GM21723 (cell line): Measurements from ENCODE around the gene EID2.

Experiments
- ATAC-seq: cut with Tn5 transposase; IDR thresholded peaks from one replicate; pipeline ENCODE4 v1.9.1; 2021; ENCODE audit warnings: mild to moderate bottlenecking, moderate library complexity; ENCODE audit not compliant: unreplicated experiment

The EID2 gene

GRCh38 chr19:39539165-39539517 lies 820 bp downstream of the EID2 start:
- ATAC-seq: peak; percentile 2

- no peak for ATAC-seq
Measured at GRCh38 chr19:39533791-39534190, 6.2 kb downstream of the EID2 start.

- ATAC-seq: peak; percentile 16
Measured at GRCh38 chr19:39533003-39533512, 6.9 kb downstream of the EID2 start.

GRCh38 chr19:39532233-39533002 lies 7.5 kb downstream of the EID2 start, which contains the start of gene EID2B:
Gene EID2B, minus strand, starts transcription at chr19:39532852. Its CDS starts 50 bp downstream, at chr19:39532802.
- ATAC-seq: peak; percentile 82

GRCh38 chr19:39531834-39532232 lies 8.1 kb downstream of the EID2 start:
- no peak for ATAC-seq

- no peak for ATAC-seq
Measured at GRCh38 chr19:39525205-39525604, 14.8 kb downstream of the EID2 start.

GRCh38 chr19:39524495-39524894 lies 15.5 kb downstream of the EID2 start:
- ATAC-seq: no peak

GRCh38 chr19:39520541-39521484 lies 19.1 kb downstream of the EID2 start:
- no peak for ATAC-seq

GRCh38 chr19:39518975-39519374 lies 21.0 kb downstream of the EID2 start:
- ATAC-seq: no peak

- ATAC-seq: no peak
Measured at GRCh38 chr19:39518458-39518857, 21.5 kb downstream of the EID2 start.

- ATAC-seq: no peak
Measured at GRCh38 chr19:39517432-39517831, 22.5 kb downstream of the EID2 start.

GRCh38 chr19:39516270-39516669 lies 23.7 kb downstream of the EID2 start:
- no peak for ATAC-seq

GRCh38 chr19:39515551-39516191 lies 24.3 kb downstream of the EID2 start:
- ATAC-seq: no peak

GRCh38 chr19:39514840-39515550 lies 25.0 kb downstream of the EID2 start, which contains the start of gene SELENOV:
Gene SELENOV, plus strand, starts transcription at chr19:39515139. Its CDS starts 74 bp downstream, at chr19:39515213.
- no peak for ATAC-seq

- no peak for ATAC-seq
Measured at GRCh38 chr19:39512988-39513387, 27.0 kb downstream of the EID2 start.

GRCh38 chr19:39509233-39509632 lies 30.7 kb downstream of the EID2 start:
- no peak for ATAC-seq

GRCh38 chr19:39508629-39509028 lies 31.3 kb downstream of the EID2 start:
- no peak for ATAC-seq

GRCh38 chr19:39507715-39508364 lies 32.1 kb downstream of the EID2 start:
- no peak for ATAC-seq

GRCh38 chr19:39506944-39507714 lies 32.8 kb downstream of the EID2 start:
- no peak for ATAC-seq
